Brain microvascular endothelial cell (primary cell): Measurements from ENCODE around the gene MTMR2.
A peak's percentile ranks its signal among the peaks of the same experiment; 100 is the strongest.

Source experiments
- DNase-seq: peaks from one replicate; pipeline ENCODE4 v3.0.0-alpha.2; 2020
- H3K27ac ChIP-seq: fragments of 250-450 bp; sonication (Bioruptor Pico); 2 replicates; pipeline ENCODE4 v1.5.1; 2020; ENCODE audit warnings: mild to moderate bottlenecking, moderate library complexity
- H3K27me3 ChIP-seq: fragments of 250-450 bp; sonication (Bioruptor Pico); replicated peaks from 2 replicates; pipeline ENCODE4 v1.5.1; 2020; ENCODE audit warnings: mild to moderate bottlenecking
- H3K36me3 ChIP-seq: fragments of 250-450 bp; sonication (Bioruptor Pico); replicated peaks from 2 replicates; pipeline ENCODE4 v1.5.1; 2020; ENCODE audit warnings: mild to moderate bottlenecking
- H3K4me3 ChIP-seq: 2 replicates; pipeline ENCODE4 v1.5.1; 2011; ENCODE audit warnings: low read depth, mild to moderate bottlenecking, control low read depth, low read length, moderate library complexity
- in situ Hi-C: cut with HindIII; loops from 2 replicates; pipeline ENCODE4 v1.10.0; 2017; ENCODE audit warnings: low sequenced_read_pairs, low pct_ligation_motif_present
- TF ChIP-seq, protein P1 (sequence below): IDR thresholded peaks from 2 replicates; pipeline ENCODE4 v1.5.1; 2011; ENCODE audit warnings: low read depth, mild to moderate bottlenecking, moderate library complexity, low read length, control low read depth, inconsistent platforms; ENCODE audit errors: missing control alignments

MTMR2 gene

DNA sequence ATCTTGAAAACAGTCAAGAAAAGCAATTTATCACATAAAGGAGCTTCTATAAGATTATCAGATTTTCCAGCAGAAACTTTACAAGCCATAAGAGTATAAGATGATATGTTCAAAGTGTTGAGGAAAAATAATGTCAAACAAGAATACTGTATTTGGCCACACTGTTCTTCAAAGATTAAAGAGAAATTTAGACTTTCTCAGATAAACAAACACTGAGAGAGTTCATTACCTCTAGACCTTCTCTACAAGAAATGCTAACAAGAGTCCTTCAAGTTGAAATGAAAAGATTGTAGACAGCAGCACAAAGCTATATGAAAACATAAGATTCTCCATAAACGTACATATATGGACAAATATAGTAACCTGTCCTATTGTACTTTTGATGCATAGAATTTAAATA is 8.0 kb upstream of the MTMR2 start:
- Histone ChIP-seq H3K27me3 (no peaks in the 10 kb centered on the region), H3K36me3 (no peaks in the 10 kb centered on the region), H3K27ac (no peak overlapping the region), H3K4me3 (no peak overlapping the region)
- TF ChIP-seq, protein P1, sequence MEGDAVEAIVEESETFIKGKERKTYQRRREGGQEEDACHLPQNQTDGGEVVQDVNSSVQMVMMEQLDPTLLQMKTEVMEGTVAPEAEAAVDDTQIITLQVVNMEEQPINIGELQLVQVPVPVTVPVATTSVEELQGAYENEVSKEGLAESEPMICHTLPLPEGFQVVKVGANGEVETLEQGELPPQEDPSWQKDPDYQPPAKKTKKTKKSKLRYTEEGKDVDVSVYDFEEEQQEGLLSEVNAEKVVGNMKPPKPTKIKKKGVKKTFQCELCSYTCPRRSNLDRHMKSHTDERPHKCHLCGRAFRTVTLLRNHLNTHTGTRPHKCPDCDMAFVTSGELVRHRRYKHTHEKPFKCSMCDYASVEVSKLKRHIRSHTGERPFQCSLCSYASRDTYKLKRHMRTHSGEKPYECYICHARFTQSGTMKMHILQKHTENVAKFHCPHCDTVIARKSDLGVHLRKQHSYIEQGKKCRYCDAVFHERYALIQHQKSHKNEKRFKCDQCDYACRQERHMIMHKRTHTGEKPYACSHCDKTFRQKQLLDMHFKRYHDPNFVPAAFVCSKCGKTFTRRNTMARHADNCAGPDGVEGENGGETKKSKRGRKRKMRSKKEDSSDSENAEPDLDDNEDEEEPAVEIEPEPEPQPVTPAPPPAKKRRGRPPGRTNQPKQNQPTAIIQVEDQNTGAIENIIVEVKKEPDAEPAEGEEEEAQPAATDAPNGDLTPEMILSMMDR: no peak
- no peak for DNase-seq
- in situ Hi-C loops: no loop called here

DNA sequence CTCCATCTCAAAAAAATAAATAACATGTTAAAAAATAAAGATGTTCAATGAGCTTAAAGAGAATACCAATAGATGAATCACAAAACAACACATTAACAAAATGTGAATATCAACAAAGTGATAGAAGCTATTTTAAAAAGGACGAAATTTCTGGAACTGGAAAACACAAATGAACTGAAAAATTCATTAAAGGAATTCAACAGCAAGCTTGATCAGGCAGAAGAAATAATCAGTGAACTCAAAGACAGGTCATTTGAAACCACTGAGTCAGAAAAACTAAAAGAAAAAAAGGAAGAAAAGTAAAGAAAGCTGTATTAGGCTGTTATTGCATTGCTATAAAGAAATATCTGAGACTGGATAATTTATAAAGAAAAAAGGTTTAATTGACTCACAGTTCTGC is 7.0 kb upstream of the MTMR2 start:
- TF ChIP-seq, protein P1: no peak
- DNase-seq: no peak
- Histone ChIP-seq H3K36me3 (no peaks in the 10 kb centered on the region), H3K27me3 (no peaks in the 10 kb centered on the region), H3K4me3 (no peak overlapping the region), H3K27ac (no peak overlapping the region)
- in situ Hi-C loops: no loop called here

DNA sequence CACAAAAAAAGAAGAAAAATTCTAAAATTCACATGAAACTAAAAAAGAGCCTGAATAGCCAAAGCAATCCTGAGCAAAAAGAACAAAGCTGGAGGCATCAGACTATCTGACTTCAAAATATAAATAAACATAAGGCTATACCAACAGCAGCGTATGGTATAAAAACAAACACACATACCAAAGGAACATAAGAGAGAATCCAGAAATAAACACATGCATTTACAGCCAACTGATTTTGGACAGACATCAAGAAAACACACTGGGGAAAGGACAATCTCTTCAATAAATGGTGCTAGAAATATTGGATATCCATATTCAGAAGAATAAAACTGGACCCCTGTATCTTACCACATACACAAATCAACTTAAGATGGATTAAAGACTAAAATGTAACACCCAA is 2.8 kb upstream of the MTMR2 start:
- Histone ChIP-seq H3K27ac (no peak overlapping the region), H3K36me3 (no peaks in the 10 kb centered on the region), H3K4me3 (no peak overlapping the region), H3K27me3 (no peaks in the 10 kb centered on the region)
- TF ChIP-seq, protein P1: no peak
- no peak for DNase-seq
- in situ Hi-C loops: no loop called here

DNA sequence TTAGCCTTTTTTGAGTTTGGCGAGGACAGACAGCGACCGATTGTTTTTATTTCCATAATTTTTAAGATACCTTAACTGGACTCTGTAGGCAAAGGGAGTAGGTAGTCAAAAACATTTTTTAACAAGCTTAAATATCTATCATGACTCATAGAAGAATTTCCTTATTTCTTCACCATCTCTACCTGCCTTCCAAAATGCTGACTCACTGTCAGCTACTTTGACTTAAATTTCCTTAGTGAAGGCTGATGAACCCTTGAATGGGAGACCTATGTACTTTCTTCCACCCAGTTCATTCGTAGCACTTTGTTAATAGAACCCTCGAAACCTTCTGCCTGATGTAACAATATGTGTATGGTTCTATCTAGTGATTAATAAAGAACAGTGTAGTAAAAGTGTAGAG is 1.1 kb upstream of the MTMR2 start:
- TF ChIP-seq, protein P1: no peak
- Histone ChIP-seq H3K4me3 (peak overlapping the region; percentile 86), H3K27me3 (no peaks in the 10 kb centered on the region), H3K36me3 (no peaks in the 10 kb centered on the region), H3K27ac (peak overlapping the region; percentile 84)
- in situ Hi-C loops: no loop called here
- no peak for DNase-seq

DNA sequence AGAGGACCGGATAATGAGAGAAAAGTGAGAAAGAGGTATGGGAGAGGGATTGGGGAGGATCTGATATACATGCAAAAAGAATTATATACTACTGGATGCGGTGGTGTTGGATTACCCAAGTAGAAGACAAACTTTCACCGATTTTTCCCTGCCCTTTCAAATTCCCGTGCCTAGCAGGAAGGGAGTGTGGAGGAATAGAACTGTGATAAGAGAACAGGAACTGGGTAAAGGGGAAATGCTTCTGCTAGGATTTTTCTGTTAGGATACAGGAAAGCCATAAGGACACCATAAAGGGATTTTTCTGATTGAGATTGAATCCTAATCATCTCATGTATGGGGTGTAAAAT is 480 bp upstream of the MTMR2 start:
- in situ Hi-C loops: no loop called here
- TF ChIP-seq, protein P1: no peak
- Histone ChIP-seq H3K4me3 (peak overlapping the region; percentile 86), H3K27ac (peak overlapping the region; percentile 84), H3K36me3 (no peaks in the 10 kb centered on the region), H3K27me3 (no peaks in the 10 kb centered on the region)
- no peak for DNase-seq

DNA sequence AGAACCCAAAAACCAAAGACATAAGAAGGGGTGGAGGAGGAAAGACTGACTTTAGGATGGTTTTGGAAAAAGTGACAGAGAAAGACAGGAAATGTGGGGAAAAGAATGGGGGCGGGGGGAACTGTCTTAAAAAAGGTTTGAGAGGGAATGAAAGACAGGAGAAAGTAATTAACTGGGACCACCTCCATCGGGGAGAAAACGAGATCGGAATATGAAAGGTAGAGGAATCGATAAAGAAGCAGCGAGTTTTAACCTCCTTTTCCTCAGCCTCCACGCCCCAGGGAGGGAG is 524 bp downstream of the MTMR2 start:
- Histone ChIP-seq H3K36me3 (no peaks in the 10 kb centered on the region), H3K27ac (peak overlapping the region; percentile 84), H3K27me3 (no peaks in the 10 kb centered on the region), H3K4me3 (peak overlapping the region; percentile 86)
- in situ Hi-C loops: no loop called here
- TF ChIP-seq, protein P1: no peak
- no peak for DNase-seq
